ENCODE data around the gene SOS1. TPM values are rescaled to one million over a fixed set of nuclear protein-coding genes. Genes with fewer than 3 reads are reported as not detected.

The SOS1 gene
- total and polyA plus RNA-seq, 2 donors from 2014 or later = 5.5 to 33.4 TPM

DNA sequence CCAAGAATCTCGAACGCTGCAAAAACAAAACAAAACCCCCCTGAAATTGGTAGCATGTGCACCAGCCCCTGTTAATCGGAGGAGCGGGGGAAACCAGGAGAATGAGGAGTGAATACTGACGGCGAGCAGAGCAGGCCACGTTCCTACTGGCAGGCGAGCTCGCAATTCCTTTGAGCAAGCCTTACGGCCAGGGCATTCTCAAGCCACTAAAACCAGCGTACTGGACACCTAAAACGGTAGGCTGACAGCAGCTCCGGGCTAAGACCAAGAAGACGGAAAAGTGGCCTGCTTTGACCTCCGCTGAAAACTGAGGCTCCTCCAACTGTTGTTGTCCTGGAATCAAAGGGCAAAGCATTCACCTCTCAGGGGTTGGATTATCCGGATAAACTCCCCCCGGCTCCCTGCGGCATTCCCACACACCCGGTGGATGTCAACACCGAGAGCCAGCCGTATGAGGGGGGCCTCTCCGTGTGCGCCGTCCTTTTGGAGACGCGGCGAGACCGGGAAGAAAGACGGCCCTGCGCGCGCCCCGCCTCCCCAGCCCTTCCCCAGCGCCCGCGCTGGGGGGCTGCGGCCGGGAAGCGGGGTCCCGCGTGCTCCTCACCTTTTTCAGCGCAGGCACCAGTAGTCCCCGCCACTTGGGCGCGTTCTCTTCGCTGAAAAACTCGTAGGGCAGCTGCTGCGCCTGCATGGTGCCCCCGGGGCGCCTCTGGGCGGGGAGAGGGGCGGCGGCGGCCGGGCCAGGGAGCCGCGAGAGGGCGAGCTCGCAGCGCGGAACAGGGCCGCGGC is 925 bp downstream of the SOS1 start:
- peak overlapping the region; percentile 49 to 85 for H3K27ac ChIP-seq (ENCODE audit: low read depth in 2 of 2, low read length in 2 of 2)
- TF ChIP-seq CTCF (IDR thresholded peaks at IDR 0.05; ENCODE audit: borderline replicate concordance, extremely low read depth, insufficient read depth) = no peak
- H3K9ac ChIP-seq (ENCODE audit: low read length in 3 of 3) = peak overlapping the region; percentile 28 to 87 (median 59)
- FAIRE-seq (no peak), DNase-seq (peak; percentile 59 to 84 (median 76))
- peak overlapping the region; percentile 57 to 88 (median 68) for H3K4me3 ChIP-seq (ENCODE audit: low read length in 3 of 3)
- intact Hi-C loops (cut with DNase I) = no loop called here
- no peaks in the 10 kb centered on the region for H3K9me3 ChIP-seq (ENCODE audit: control insufficient read depth in 2 of 3, insufficient read depth in 1 of 3, low read length in 3 of 3)
- H3K4me1 ChIP-seq (ENCODE audit: control insufficient read depth in 2 of 3, insufficient read depth in 2 of 3, low read depth in 1 of 3, low read length in 3 of 3) = peaks cover 4 to 17% (median 15%) of the 10 kb centered on the region in 3 donors
- no peaks in the 10 kb centered on the region for H3K36me3 ChIP-seq (ENCODE audit: control insufficient read depth in 2 of 3, insufficient read depth in 3 of 3, low read length in 3 of 3)
- no peaks in the 10 kb centered on the region for H3K27me3 ChIP-seq (ENCODE audit: control insufficient read depth, insufficient read depth, low read length)

DNA sequence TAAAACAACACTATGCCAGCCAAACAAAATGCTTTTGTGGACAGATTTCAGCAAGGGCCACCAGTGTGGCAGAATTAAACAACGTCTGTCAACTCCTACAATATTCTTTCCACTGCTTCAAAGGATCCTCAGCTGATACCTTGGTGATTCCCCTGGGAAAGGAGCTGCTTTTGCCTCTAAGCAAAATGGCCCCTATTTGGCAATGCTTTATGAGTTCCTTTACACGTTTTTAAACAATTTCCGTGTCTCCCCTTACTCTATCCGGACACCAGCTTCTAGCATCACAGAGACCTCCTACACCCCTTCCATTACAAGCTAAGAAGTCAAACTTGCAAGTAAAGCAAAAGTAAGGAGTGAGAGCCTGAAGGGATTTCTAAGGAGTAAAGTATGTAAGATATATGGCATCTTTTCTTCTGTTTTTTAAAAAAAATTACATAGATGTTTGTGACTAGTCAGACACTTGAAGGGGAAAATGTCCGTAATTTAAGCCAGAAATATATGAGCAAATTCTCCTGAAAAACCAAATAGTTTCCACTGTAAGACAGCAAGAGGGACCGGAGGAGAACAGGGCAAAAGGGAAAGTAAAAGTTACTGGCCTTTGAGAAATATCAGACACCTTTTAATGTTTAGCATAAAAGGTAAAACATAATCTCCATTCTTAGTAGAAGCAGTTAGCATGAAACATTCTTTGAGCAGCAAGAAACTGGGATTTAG is 1.9 kb downstream of the SOS1 start:
- Histone ChIP-seq H3K27ac (ENCODE audit: low read depth in 2 of 2, low read length in 2 of 2) (no peak overlapping the region), H3K27me3 (ENCODE audit: control insufficient read depth, insufficient read depth, low read length) (no peaks in the 10 kb centered on the region), H3K36me3 (ENCODE audit: control insufficient read depth in 2 of 3, insufficient read depth in 3 of 3, low read length in 3 of 3) (no peaks in the 10 kb centered on the region), H3K4me3 (ENCODE audit: low read length in 3 of 3) (peak overlapping the region; percentile 57 to 88 (median 68)), H3K9me3 (ENCODE audit: control insufficient read depth in 2 of 3, insufficient read depth in 1 of 3, low read length in 3 of 3) (no peaks in the 10 kb centered on the region), H3K9ac (ENCODE audit: low read length in 3 of 3) (peak overlapping the region; percentile 28 to 87 (median 59)), H3K4me1 (ENCODE audit: control insufficient read depth in 2 of 3, insufficient read depth in 2 of 3, low read depth in 1 of 3, low read length in 3 of 3) (peaks cover 4 to 16% (median 14%) of the 10 kb centered on the region in 3 donors)
- no peak for FAIRE-seq
- no peak for TF ChIP-seq CTCF (IDR thresholded peaks at IDR 0.05; ENCODE audit: borderline replicate concordance, extremely low read depth, insufficient read depth)
- peak in 2 of 5 donors; percentile 18 to 35 for DNase-seq
- intact Hi-C loops (cut with DNase I) = no loop called here

- no peak overlapping the region for H3K4me3 ChIP-seq (ENCODE audit: low read length in 3 of 3)
- no peaks in the 10 kb centered on the region for H3K36me3 ChIP-seq (ENCODE audit: control insufficient read depth in 2 of 3, insufficient read depth in 3 of 3, low read length in 3 of 3)
- no peaks in the 10 kb centered on the region for H3K9me3 ChIP-seq (ENCODE audit: control insufficient read depth in 2 of 3, insufficient read depth in 1 of 3, low read length in 3 of 3)
- FAIRE-seq (no peak), DNase-seq (no peak)
- no peak overlapping the region for H3K27ac ChIP-seq (ENCODE audit: low read depth in 2 of 2, low read length in 2 of 2)
- no peak for TF ChIP-seq CTCF (IDR thresholded peaks at IDR 0.05; ENCODE audit: borderline replicate concordance, extremely low read depth, insufficient read depth)
- H3K27me3 ChIP-seq (ENCODE audit: control insufficient read depth, insufficient read depth, low read length) = no peaks in the 10 kb centered on the region
- intact Hi-C loops (cut with DNase I) = no loop called here
- H3K9ac ChIP-seq (ENCODE audit: low read length in 3 of 3) = no peak overlapping the region
- peaks cover 4 to 10% (median 5%) of the 10 kb centered on the region in 3 donors for H3K4me1 ChIP-seq (ENCODE audit: control insufficient read depth in 2 of 3, insufficient read depth in 2 of 3, low read depth in 1 of 3, low read length in 3 of 3)
These were observed 5.3 kb downstream of the SOS1 start for GRCh38 chr2:39115556-39115955.
